ENCODE data around the gene PPARG.
"Not testable (repeated sequence)": the region's sequence is repeated elsewhere in the genome, so short reads cannot be mapped to it uniquely, and the experiment has no call there.

The PPARG gene

DNA sequence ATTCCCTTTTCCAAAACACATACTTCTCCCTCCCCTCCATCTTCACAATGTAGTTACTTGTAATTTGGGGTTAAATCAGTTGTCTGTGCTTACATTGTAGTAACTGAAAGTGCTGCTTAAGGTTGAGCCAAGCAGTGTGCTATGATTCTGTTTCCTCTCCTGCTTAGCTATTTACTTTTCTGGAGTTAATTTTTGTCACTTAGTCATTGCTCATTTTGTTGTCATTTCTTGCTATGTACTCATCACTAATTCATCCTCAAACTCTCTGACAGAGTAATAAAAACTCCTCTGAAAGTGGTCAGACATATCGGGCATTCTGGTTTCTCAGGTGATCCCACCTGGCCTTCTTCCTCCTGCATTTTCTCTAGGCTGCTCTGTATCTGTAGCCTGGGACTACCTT lies 80.7 kb downstream of the PPARG start:
- no peak overlapping the region for H3K27ac ChIP-seq (ENCODE audit: low read length)
- no peak overlapping the region for H3K9ac ChIP-seq (ENCODE audit: low read length)
- H3K4me1 ChIP-seq (ENCODE audit: control insufficient read depth, low read depth, low read length), result no peaks in the 10 kb centered on the region
- H3K27me3 ChIP-seq (ENCODE audit: control insufficient read depth, insufficient read depth, low read length), result no peaks in the 10 kb centered on the region
- no peak overlapping the region for H3K4me3 ChIP-seq (ENCODE audit: low read length)
- no peaks in the 10 kb centered on the region for H3K36me3 ChIP-seq (ENCODE audit: control insufficient read depth, low read depth, low read length)
- peaks cover 4% of the 10 kb centered on the region for H3K9me3 ChIP-seq (ENCODE audit: control insufficient read depth, low read depth, low read length)

DNA sequence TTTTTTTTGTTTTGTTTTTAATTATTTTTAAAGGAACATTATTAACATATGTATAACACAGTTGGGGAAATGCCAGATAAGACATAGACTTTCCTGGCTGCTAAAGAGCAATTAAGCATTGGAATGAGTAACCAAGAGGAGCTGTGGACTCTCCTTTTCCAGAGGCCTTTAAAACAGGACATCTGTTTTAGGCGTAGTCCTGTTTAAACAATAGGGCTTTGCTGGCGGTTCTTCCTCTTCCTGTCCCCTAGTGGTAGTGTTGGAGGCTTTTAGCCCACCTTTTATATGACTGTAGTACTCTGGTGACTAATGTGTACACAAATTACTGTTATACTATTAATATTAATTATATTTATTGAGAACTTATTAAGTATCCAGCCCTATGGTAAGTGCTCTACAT lies 81.9 kb downstream of the PPARG start:
- Histone ChIP-seq H3K36me3 (ENCODE audit: control insufficient read depth, low read depth, low read length) (no peaks in the 10 kb centered on the region), H3K27ac (ENCODE audit: low read length) (no peak overlapping the region), H3K4me1 (ENCODE audit: control insufficient read depth, low read depth, low read length) (no peaks in the 10 kb centered on the region), H3K9ac (ENCODE audit: low read length) (no peak overlapping the region), H3K27me3 (ENCODE audit: control insufficient read depth, insufficient read depth, low read length) (no peaks in the 10 kb centered on the region), H3K4me3 (ENCODE audit: low read length) (no peak overlapping the region), H3K9me3 (ENCODE audit: control insufficient read depth, low read depth, low read length) (peaks cover 4% of the 10 kb centered on the region)

DNA sequence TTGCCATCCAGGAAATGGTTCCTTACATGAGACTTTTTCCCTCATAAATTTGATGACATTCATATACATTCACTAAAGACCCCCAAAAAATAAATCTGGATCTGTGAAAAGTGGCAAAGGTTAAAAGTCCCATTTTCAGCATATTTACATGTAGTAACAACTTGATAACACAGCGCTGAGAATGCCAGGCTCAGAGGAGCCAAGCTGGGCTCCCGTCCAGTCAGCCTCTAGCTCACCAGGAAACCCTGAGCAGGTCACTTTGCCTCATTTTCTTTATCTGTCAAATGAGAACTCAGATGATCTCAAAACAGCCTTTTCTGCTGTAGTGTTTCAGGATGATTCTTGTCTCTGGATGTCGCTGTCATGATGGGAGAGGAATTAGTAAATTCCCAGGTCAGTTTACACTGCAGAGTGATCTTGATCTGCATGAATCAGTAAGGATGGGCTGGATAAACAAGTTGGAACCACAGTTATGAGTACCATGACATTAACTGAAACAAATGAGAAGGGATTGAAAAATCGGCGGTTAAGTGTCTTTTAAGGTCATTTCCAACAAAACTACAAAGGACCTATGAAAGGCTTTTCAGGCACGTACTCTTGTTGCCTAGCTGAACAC lies 82.8 kb downstream of the PPARG start:
- Histone ChIP-seq H3K9ac (ENCODE audit: low read length) (no peak overlapping the region), H3K9me3 (ENCODE audit: control insufficient read depth, low read depth, low read length) (no peaks in the 10 kb centered on the region)

DNA sequence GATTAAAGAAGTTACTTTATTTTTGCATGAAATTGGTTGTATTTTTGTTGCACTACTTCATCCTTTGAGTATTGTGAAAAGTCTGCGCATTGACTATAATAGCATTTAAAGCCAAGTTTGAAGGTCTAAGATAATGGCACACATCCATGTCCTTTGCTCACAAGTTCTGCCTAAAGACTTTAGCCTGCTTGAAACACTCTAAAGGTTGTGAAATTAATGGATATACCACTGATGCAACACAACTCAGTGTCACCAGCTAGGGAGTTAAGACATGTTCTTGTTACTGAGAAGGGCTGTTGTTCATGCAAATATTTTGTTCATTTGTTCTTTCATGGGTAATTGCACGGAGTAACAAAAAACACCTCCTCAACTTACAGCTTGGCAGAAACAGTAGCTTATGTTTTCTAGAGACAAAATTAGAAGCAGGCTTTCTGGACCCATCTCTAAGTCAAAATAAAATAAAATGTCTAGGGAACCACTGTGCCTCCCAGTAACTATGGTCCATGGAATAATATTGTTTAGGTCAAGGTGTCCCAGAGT lies 83.9 kb downstream of the PPARG start:
- no peaks in the 10 kb centered on the region for H3K27me3 ChIP-seq (ENCODE audit: control insufficient read depth, insufficient read depth, low read length)
- no peaks in the 10 kb centered on the region for H3K4me1 ChIP-seq (ENCODE audit: control insufficient read depth, low read depth, low read length)
- H3K9me3 ChIP-seq (ENCODE audit: control insufficient read depth, low read depth, low read length), result no peaks in the 10 kb centered on the region
- H3K4me3 ChIP-seq (ENCODE audit: low read length), result no peak overlapping the region
- H3K27ac ChIP-seq (ENCODE audit: low read length), result no peak overlapping the region
- H3K9ac ChIP-seq (ENCODE audit: low read length), result no peak overlapping the region
- H3K36me3 ChIP-seq (ENCODE audit: control insufficient read depth, low read depth, low read length), result no peaks in the 10 kb centered on the region

More for the DNA sequence above, 82.8 kb downstream of the PPARG start:
- no peak overlapping the region for H3K4me3 ChIP-seq (ENCODE audit: low read length)
- H3K27ac ChIP-seq (ENCODE audit: low read length), result no peak overlapping the region
- no peaks in the 10 kb centered on the region for H3K27me3 ChIP-seq (ENCODE audit: control insufficient read depth, insufficient read depth, low read length)
- no peaks in the 10 kb centered on the region for H3K36me3 ChIP-seq (ENCODE audit: control insufficient read depth, low read depth, low read length)
- H3K4me1 ChIP-seq (ENCODE audit: control insufficient read depth, low read depth, low read length), result no peaks in the 10 kb centered on the region

DNA sequence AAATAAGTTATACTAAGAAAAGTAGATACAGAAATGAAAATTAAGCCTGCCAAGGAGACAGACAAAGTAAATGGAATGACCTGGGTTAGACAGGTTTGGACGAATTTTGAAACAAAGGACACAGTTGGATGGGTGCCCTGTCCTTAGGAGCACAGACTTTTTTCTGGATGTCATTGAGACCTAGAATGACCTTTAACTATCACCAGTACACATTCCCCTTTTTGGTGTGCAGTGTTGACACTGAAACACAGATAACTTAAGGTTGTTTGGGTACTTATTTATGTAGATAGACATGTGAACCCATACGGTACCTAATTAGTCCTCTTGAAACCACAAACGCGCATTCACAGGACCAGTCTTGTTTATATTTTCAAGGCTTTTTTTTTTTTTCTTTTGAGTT lies 86.7 kb downstream of the PPARG start:
- Histone ChIP-seq H3K4me1 (ENCODE audit: control insufficient read depth, low read depth, low read length) (no peaks in the 10 kb centered on the region), H3K9me3 (ENCODE audit: control insufficient read depth, low read depth, low read length) (no peaks in the 10 kb centered on the region), H3K27me3 (ENCODE audit: control insufficient read depth, insufficient read depth, low read length) (no peaks in the 10 kb centered on the region), H3K9ac (ENCODE audit: low read length) (no peak overlapping the region), H3K4me3 (ENCODE audit: low read length) (no peak overlapping the region), H3K36me3 (ENCODE audit: control insufficient read depth, low read depth, low read length) (no peaks in the 10 kb centered on the region), H3K27ac (ENCODE audit: low read length) (no peak overlapping the region)

DNA sequence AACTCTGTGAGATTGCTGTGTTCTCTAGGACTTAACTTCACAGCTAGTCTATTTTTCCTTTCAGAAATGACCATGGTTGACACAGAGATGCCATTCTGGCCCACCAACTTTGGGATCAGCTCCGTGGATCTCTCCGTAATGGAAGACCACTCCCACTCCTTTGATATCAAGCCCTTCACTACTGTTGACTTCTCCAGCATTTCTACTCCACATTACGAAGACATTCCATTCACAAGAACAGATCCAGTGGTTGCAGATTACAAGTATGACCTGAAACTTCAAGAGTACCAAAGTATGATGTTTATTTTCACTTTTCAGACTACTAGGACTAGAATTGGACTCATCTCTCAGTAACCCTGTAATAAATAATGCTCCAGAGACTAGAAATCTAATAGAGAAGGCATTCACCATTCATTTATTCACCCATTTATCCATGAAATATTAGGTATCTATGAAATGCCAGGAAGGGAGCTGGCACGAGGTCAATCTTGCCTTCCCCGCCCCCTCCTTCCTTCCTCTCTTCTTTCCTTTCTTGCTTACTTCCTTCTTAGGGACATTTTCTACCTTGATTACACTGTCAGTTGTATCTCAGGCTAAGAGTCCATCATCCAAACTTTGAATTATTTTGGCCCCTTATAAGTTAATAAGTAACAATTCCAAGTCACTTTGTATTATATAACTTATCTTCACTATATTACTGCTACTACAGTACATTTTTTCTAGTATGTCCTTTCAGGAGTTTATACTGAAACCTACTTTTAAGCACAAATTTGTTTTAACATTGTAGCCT lies 91.0 kb downstream of the PPARG start:
- Histone ChIP-seq H3K27ac (ENCODE audit: low read length) (no peak overlapping the region), H3K4me3 (ENCODE audit: low read length) (no peak overlapping the region), H3K9me3 (ENCODE audit: control insufficient read depth, low read depth, low read length) (no peaks in the 10 kb centered on the region), H3K36me3 (ENCODE audit: control insufficient read depth, low read depth, low read length) (no peaks in the 10 kb centered on the region), H3K9ac (ENCODE audit: low read length) (no peak overlapping the region), H3K27me3 (ENCODE audit: control insufficient read depth, insufficient read depth, low read length) (no peaks in the 10 kb centered on the region), H3K4me1 (ENCODE audit: control insufficient read depth, low read depth, low read length) (no peaks in the 10 kb centered on the region)

DNA sequence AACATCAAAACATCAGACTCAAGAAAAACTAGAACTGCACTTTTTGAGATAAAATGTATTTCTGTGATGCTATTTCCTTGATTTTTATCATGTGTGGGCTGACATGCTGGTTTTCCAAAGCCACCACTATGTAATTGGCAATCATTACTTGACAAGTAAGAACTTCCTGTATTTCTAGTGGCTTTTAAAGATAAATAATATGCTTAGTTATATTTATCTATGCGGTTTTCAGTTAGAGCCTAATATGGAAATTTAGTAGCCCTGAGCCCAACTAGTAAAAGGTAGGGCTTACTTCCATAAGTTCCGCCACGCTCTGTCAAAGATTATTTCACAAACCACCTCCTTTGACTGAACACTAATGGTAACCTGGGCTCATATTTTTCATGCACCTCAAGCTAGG lies 91.6 kb downstream of the PPARG start:
- Histone ChIP-seq H3K4me1 (ENCODE audit: control insufficient read depth, low read depth, low read length) (no peaks in the 10 kb centered on the region), H3K27me3 (ENCODE audit: control insufficient read depth, insufficient read depth, low read length) (no peaks in the 10 kb centered on the region), H3K9me3 (ENCODE audit: control insufficient read depth, low read depth, low read length) (no peaks in the 10 kb centered on the region), H3K4me3 (ENCODE audit: low read length) (no peak overlapping the region), H3K27ac (ENCODE audit: low read length) (no peak overlapping the region), H3K36me3 (ENCODE audit: control insufficient read depth, low read depth, low read length) (no peaks in the 10 kb centered on the region), H3K9ac (ENCODE audit: low read length) (no peak overlapping the region)

DNA sequence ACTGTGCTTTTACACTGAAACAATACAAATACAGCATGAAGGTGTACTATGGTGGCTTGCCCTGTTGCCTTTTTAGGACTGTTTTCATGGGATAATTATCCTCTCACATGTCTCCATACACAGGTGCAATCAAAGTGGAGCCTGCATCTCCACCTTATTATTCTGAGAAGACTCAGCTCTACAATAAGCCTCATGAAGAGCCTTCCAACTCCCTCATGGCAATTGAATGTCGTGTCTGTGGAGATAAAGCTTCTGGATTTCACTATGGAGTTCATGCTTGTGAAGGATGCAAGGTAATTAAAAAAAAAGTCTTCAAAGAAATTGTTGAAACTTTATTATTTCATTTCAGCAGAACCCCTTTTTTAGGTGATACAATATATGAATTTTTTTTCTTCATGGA lies 92.3 kb downstream of the PPARG start:
- H3K4me1 ChIP-seq (ENCODE audit: control insufficient read depth, low read depth, low read length), result no peaks in the 10 kb centered on the region
- no peaks in the 10 kb centered on the region for H3K27me3 ChIP-seq (ENCODE audit: control insufficient read depth, insufficient read depth, low read length)
- H3K36me3 ChIP-seq (ENCODE audit: control insufficient read depth, low read depth, low read length), result no peaks in the 10 kb centered on the region
- no peak overlapping the region for H3K27ac ChIP-seq (ENCODE audit: low read length)
- H3K4me3 ChIP-seq (ENCODE audit: low read length), result no peak overlapping the region
- H3K9ac ChIP-seq (ENCODE audit: low read length), result no peak overlapping the region
- no peaks in the 10 kb centered on the region for H3K9me3 ChIP-seq (ENCODE audit: control insufficient read depth, low read depth, low read length)

DNA sequence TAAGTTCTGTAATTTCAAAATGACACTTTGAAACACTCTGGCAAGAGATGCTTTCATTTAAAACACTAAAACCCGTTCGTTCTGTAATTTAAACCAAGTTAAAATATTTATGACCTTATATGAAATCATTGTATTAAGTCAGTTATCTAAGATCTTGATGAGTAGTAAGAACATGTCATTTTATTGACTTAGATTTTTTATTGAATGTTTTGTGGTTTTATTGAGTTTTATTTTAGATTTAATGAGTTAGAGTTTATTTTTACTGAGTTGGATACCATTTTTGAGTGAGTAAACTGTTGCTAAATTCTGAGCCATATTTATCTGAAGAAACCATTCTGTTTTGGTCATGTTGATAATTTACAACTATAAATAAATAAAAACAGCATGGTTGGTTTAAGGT lies 94.3 kb downstream of the PPARG start:
- Histone ChIP-seq H3K4me3 (ENCODE audit: low read length) (no peak overlapping the region), H3K36me3 (ENCODE audit: control insufficient read depth, low read depth, low read length) (no peaks in the 10 kb centered on the region), H3K4me1 (ENCODE audit: control insufficient read depth, low read depth, low read length) (no peaks in the 10 kb centered on the region), H3K9ac (ENCODE audit: low read length) (no peak overlapping the region), H3K9me3 (ENCODE audit: control insufficient read depth, low read depth, low read length) (no peaks in the 10 kb centered on the region), H3K27me3 (ENCODE audit: control insufficient read depth, insufficient read depth, low read length) (no peaks in the 10 kb centered on the region), H3K27ac (ENCODE audit: low read length) (no peak overlapping the region)

DNA sequence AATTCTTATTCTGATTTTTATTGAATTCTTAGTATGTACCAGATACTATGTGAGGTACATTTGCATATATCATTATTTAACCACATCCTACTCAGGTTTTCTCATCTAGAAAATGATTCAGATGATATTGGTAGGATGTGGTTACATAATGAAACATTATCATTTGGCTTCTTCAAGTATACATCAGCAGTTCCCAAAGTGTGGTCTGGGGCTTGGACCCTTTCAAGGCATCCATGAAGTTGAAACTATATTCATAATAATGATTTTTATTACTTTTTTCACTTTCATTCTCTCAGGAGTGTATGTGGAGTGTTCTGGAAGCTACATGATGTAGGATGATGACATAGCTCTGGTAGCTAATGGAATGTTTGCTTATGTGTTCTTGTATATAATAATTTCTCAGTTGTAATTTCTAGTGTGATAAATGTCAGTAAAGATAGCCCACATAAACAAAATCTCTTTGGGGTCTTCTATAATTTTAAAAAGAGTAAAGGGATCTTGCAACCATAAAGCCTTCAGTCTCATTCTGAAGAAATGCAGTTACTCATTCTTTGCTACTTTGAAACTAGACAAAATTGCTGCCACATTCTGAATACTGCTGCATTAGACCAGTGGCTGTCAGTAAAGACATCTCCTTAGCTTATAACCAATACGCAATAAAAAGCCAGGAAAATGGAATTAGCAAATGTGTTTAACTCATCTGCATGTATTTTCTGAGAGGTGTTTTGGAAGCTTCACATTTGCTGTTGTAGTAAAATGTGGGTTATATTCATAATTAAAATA lies 95.8 kb downstream of the PPARG start:
- no peaks in the 10 kb centered on the region for H3K4me1 ChIP-seq (ENCODE audit: control insufficient read depth, low read depth, low read length)
- no peak overlapping the region for H3K27ac ChIP-seq (ENCODE audit: low read length)
- no peaks in the 10 kb centered on the region for H3K9me3 ChIP-seq (ENCODE audit: control insufficient read depth, low read depth, low read length)
- no peak overlapping the region for H3K4me3 ChIP-seq (ENCODE audit: low read length)
- no peaks in the 10 kb centered on the region for H3K36me3 ChIP-seq (ENCODE audit: control insufficient read depth, low read depth, low read length)
- no peak overlapping the region for H3K9ac ChIP-seq (ENCODE audit: low read length)
- H3K27me3 ChIP-seq (ENCODE audit: control insufficient read depth, insufficient read depth, low read length), result no peaks in the 10 kb centered on the region

DNA sequence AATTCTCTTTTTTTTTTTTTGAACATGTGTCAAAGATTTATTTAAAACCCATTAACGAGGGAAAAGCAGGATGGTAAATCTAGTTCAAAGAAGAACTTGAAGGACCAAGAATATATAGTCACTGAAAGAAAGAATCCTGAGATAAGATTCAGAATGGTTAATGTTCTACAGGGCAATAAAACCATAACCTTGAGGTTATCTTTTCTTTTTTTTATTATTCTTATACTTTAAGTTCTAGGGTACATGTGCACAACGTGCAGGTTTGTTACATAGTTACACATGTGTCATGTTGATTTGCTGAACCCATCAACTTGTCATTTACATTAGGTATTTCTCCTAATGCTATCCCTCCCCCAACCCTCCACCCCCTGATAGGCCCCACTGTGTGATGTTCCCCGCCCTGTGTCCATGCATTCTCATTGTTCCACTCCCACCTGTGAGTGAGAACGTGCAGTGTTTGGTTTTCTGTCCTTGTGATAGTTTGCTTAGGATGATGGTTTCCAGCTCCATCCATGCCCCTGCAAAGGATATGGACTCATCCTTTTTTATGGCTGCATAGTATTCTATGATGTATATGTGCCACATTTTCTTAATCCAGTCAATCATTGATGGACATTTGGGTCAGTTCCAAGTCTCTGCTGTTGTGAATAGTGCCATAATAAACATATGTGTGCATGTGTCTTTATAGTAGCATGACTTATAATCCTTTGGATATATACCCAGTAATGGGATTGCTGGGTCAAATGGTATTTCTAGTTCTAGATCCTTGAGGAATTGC lies 97.8 kb downstream of the PPARG start:
- H3K4me3 ChIP-seq (ENCODE audit: low read length); H3K9ac ChIP-seq (ENCODE audit: low read length); H3K9me3 ChIP-seq (ENCODE audit: control insufficient read depth, low read depth, low read length); H3K4me1 ChIP-seq (ENCODE audit: control insufficient read depth, low read depth, low read length); H3K27ac ChIP-seq (ENCODE audit: low read length); H3K27me3 ChIP-seq (ENCODE audit: control insufficient read depth, insufficient read depth, low read length); H3K36me3 ChIP-seq (ENCODE audit: control insufficient read depth, low read depth, low read length): not testable (repeated sequence)

Measured in iPS-18a (cell line).